ENCODE measurements around the gene CCDC107.

CCDC107 gene

DNA sequence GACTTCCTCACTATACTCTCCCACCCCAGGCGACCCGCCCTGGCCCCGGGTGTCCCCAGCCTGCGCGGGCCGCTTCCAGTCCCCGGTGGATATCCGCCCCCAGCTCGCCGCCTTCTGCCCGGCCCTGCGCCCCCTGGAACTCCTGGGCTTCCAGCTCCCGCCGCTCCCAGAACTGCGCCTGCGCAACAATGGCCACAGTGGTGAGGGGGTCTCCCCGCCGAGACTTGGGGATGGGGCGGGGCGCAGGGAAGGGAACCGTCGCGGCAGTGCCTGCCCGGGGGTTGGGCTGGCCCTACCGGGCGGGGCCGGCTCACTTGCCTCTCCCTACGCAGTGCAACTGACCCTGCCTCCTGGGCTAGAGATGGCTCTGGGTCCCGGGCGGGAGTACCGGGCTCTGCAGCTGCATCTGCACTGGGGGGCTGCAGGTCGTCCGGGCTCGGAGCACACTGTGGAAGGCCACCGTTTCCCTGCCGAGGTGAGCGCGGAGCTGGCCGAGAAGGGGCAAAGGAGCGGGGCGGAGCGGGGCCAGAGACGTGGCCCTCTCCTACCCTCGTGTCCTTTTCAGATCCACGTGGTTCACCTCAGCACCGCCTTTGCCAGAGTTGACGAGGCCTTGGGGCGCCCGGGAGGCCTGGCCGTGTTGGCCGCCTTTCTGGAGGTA is 17.8 kb downstream of the CCDC107 start:
- TF ChIP-seq, protein P1, sequence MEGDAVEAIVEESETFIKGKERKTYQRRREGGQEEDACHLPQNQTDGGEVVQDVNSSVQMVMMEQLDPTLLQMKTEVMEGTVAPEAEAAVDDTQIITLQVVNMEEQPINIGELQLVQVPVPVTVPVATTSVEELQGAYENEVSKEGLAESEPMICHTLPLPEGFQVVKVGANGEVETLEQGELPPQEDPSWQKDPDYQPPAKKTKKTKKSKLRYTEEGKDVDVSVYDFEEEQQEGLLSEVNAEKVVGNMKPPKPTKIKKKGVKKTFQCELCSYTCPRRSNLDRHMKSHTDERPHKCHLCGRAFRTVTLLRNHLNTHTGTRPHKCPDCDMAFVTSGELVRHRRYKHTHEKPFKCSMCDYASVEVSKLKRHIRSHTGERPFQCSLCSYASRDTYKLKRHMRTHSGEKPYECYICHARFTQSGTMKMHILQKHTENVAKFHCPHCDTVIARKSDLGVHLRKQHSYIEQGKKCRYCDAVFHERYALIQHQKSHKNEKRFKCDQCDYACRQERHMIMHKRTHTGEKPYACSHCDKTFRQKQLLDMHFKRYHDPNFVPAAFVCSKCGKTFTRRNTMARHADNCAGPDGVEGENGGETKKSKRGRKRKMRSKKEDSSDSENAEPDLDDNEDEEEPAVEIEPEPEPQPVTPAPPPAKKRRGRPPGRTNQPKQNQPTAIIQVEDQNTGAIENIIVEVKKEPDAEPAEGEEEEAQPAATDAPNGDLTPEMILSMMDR (IDR thresholded peaks at IDR 0.05; ENCODE audit: low read depth, low read length): no peak; the same call in 1 of the 2 replicates
- no peak for DNase-seq (ENCODE audit: extremely low read depth, low read depth)

DNA sequence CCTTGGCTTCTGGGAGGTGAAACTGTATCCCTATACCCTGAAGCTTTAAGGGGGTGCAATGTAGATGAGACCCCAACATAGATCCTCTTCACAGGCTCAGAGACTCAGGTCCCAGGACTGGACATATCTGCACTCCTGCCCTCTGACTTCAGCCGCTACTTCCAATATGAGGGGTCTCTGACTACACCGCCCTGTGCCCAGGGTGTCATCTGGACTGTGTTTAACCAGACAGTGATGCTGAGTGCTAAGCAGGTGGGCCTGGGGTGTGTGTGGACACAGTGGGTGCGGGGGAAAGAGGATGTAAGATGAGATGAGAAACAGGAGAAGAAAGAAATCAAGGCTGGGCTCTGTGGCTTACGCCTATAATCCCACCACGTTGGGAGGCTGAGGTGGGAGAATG is 21.0 kb downstream of the CCDC107 start:
- no peak for DNase-seq (ENCODE audit: extremely low read depth, low read depth)

DNA sequence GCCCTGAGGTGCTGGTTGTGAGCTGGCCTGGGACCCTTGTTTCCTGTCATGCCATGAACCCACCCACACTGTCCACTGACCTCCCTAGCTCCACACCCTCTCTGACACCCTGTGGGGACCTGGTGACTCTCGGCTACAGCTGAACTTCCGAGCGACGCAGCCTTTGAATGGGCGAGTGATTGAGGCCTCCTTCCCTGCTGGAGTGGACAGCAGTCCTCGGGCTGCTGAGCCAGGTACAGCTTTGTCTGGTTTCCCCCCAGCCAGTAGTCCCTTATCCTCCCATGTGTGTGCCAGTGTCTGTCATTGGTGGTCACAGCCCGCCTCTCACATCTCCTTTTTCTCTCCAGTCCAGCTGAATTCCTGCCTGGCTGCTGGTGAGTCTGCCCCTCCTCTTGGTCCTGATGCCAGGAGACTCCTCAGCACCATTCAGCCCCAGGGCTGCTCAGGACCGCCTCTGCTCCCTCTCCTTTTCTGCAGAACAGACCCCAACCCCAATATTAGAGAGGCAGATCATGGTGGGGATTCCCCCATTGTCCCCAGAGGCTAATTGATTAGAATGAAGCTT is 21.8 kb downstream of the CCDC107 start:
- TF ChIP-seq, protein P1 (IDR thresholded peaks at IDR 0.05; ENCODE audit: low read depth, low read length): no peak
- no peak for DNase-seq (ENCODE audit: extremely low read depth, low read depth)

More for the DNA sequence above, 21.0 kb downstream of the CCDC107 start:
- TF ChIP-seq, protein P1 (IDR thresholded peaks at IDR 0.05; ENCODE audit: low read depth, low read length): no peak

DNA sequence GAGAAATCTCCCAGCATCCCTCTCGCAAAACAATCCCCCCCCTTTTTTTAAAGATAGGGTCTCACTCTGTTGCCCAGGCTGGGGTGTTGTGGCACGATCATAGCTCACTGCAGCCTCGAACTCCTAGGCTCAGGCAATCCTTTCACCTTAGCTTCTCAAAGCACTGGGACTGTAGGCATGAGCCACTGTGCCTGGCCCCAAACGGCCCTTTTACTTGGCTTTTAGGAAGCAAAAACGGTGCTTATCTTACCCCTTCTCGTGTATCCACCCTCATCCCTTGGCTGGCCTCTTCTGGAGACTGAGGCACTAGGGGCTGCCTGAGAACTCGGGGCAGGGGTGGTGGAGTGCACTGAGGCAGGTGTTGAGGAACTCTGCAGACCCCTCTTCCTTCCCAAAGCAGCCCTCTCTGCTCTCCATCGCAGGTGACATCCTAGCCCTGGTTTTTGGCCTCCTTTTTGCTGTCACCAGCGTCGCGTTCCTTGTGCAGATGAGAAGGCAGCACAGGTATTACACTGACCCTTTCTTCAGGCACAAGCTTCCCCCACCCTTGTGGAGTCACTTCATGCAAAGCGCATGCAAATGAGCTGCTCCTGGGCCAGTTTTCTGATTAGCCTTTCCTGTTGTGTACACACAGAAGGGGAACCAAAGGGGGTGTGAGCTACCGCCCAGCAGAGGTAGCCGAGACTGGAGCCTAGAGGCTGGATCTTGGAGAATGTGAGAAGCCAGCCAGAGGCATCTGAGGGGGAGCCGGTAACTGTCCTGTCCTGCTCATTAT is 22.4 kb downstream of the CCDC107 start:
- TF ChIP-seq, protein P1 (IDR thresholded peaks at IDR 0.05; ENCODE audit: low read depth, low read length): no peak
- peak; percentile 39 for DNase-seq (ENCODE audit: extremely low read depth, low read depth)

DNA sequence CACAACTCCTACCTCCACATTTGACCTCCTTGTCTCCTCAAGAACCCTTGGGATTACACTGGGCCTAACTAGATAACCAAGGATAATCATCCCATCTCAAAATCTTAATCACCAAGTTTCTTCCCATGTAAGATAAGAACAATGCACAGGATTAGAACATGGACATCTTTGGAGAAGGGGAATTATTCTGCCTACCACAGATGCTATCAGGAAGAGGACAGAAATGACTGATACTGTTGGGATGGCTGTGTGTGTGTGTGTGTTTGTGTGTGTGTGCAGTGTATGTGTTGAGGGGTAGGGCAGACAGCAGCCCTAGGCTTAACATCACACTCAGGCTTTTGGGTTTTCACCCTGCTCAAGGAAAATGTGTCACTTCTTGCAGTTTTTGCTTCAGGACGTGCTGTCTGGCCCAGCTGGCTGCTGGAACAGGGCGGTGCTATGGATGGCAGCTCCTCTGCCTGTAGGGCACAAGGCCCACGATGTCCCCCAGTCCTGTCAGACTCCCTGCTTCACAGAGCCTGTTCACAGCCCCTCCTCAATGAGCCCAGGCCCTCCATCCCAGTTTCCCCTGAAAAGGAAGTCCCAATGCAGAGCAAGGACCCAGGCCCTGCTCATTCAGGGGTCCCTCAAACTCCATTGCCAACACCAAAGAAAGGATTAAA is 23.4 kb downstream of the CCDC107 start:
- TF ChIP-seq, protein P1 (IDR thresholded peaks at IDR 0.05; ENCODE audit: low read depth, low read length): no peak
- no peak for DNase-seq (ENCODE audit: extremely low read depth, low read depth)

DNA sequence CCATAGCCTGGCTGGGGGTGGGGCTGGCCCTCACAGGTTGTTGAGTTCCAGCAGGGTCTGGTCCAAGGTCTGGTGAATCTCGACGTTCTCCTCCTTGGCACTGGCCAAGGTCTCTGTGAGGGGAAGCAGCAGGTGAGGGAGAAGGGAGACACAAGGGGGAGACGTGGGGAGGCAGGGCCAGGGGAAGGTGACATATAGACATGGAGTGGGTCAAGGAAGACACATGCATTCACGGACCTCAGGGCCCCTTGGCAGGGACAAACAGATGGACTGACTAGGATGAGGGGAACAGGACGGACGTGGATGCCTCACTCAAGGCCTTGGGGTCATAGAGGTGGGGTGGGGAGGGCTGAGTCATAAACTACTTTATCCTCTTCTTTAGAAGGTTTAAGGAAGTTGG is 24.0 kb downstream of the CCDC107 start:
- DNase-seq (ENCODE audit: extremely low read depth, low read depth): no peak
- TF ChIP-seq, protein P1 (IDR thresholded peaks at IDR 0.05; ENCODE audit: low read depth, low read length): no peak

Measured in AG09319 (cell line).